HUES48 (cell line): Measurements from ENCODE around the gene ZSCAN26.

Experiments
- H3K27ac ChIP-seq: one replicate; pipeline ENCODE4 v1.7.0; 2013; ENCODE audit warnings: low read depth, low read length, inconsistent platforms
- H3K27me3 ChIP-seq: 2 replicates; pipeline ENCODE4 v1.6.1; 2013; ENCODE audit warnings: mild to moderate bottlenecking, low read length; ENCODE audit not compliant: control insufficient read depth, insufficient read depth
- H3K36me3 ChIP-seq: 2 replicates; pipeline ENCODE4 v1.6.1; 2013; ENCODE audit warnings: low read length; ENCODE audit not compliant: control insufficient read depth, insufficient read depth
- H3K4me1 ChIP-seq: 2 replicates; pipeline ENCODE4 v1.6.1; 2013; ENCODE audit warnings: mild to moderate bottlenecking, low read length; ENCODE audit not compliant: control insufficient read depth, insufficient read depth
- H3K4me3 ChIP-seq: 2 replicates; pipeline ENCODE4 v1.5.1; 2013; ENCODE audit warnings: mild to moderate bottlenecking, low read depth, low read length
- H3K9ac ChIP-seq: 2 replicates; pipeline ENCODE4 v1.6.1; 2013; ENCODE audit warnings: mild to moderate bottlenecking, low read depth, low read length, moderate library complexity
- H3K9me3 ChIP-seq: 2 replicates; pipeline ENCODE4 v1.6.1; 2013; ENCODE audit warnings: low read length; ENCODE audit not compliant: control insufficient read depth, insufficient read depth

The ZSCAN26 gene

GRCh38 chr6:28266962-28267694 lies at the start of gene ZSCAN26:
Gene ZSCAN26, plus strand, starts transcription at chr6:28267143. Its CDS starts 4,777 bp downstream, at chr6:28271920.
- Histone ChIP-seq H3K27ac (peak within 1 kb of the TSS; percentile 93), H3K4me3 (peak within 1 kb of the TSS; percentile 79), H3K4me1 (0 out of 2 replicates have a peak, but pooled peaks cover 7% of the 10 kb centered on the region), H3K9ac (peak within 1 kb of the TSS; percentile 73), H3K36me3 (peaks cover 4% of the 10 kb centered on the region), H3K27me3 (no peaks in the 10 kb centered on the region), H3K9me3 (no peaks in the 10 kb centered on the region)

GRCh38 chr6:28217890-28218289 lies 49.1 kb upstream of the ZSCAN26 start:
- Histone ChIP-seq H3K4me1 (peaks cover 12% of the 10 kb centered on the region), H3K9ac (no peak overlapping the region), H3K4me3 (peak overlapping the region; percentile 70; the same call in 1 of the 2 replicates), H3K27me3 (peaks cover 58% of the 10 kb centered on the region), H3K36me3 (no peaks in the 10 kb centered on the region), H3K9me3 (no peaks in the 10 kb centered on the region), H3K27ac (no peak overlapping the region)

GRCh38 chr6:28218312-28219248 lies 48.4 kb upstream of the ZSCAN26 start:
- no peak overlapping the region; the same call in 1 of the 2 replicates for H3K9ac ChIP-seq
- H3K27ac ChIP-seq = peak overlapping the region; percentile 35
- peaks cover 65% of the 10 kb centered on the region for H3K27me3 ChIP-seq

GRCh38 chr6:28220257-28221133 lies 46.4 kb upstream of the ZSCAN26 start:
- H3K27me3 ChIP-seq = peaks cover 67% of the 10 kb centered on the region
- H3K9ac ChIP-seq = no peak overlapping the region
- H3K9me3 ChIP-seq = no peaks in the 10 kb centered on the region
- H3K4me1 ChIP-seq = 0 out of 2 replicates have a peak, but pooled peaks cover 3% of the 10 kb centered on the region
- H3K36me3 ChIP-seq = no peaks in the 10 kb centered on the region
- no peak overlapping the region for H3K27ac ChIP-seq
- H3K4me3 ChIP-seq = no peak overlapping the region

More at GRCh38 chr6:28218312-28219248, 48.4 kb upstream of the ZSCAN26 start:
- Histone ChIP-seq H3K4me1 (peaks cover 6% of the 10 kb centered on the region), H3K4me3 (peak overlapping the region; percentile 70), H3K36me3 (no peaks in the 10 kb centered on the region), H3K9me3 (no peaks in the 10 kb centered on the region)

- H3K4me3 ChIP-seq = peak overlapping the region; percentile 94
- H3K36me3 ChIP-seq = peaks cover 25% of the 10 kb centered on the region
- peak overlapping the region; percentile 77 for H3K27ac ChIP-seq
- no peak overlapping the region for H3K9ac ChIP-seq
- H3K4me1 ChIP-seq = 0 out of 2 replicates have a peak, but pooled peaks cover 6% of the 10 kb centered on the region
- H3K9me3 ChIP-seq = no peaks in the 10 kb centered on the region; the same call in 1 of the 2 replicates
- peaks cover 48% of the 10 kb centered on the region for H3K27me3 ChIP-seq
These were observed 42.5 kb upstream of the ZSCAN26 start for GRCh38 chr6:28224131-28225055.

- peaks cover 39% of the 10 kb centered on the region for H3K27me3 ChIP-seq
- peak within 1 kb of the TSS; percentile 77 for H3K27ac ChIP-seq
- H3K4me1 ChIP-seq = 0 out of 2 replicates have a peak, but pooled peaks cover 6% of the 10 kb centered on the region
- H3K9ac ChIP-seq = peak within 1 kb of the TSS; percentile 14
- H3K4me3 ChIP-seq = peak within 1 kb of the TSS; percentile 94
- H3K36me3 ChIP-seq = peaks cover 31% of the 10 kb centered on the region
- H3K9me3 ChIP-seq = no peaks in the 10 kb centered on the region; the same call in 1 of the 2 replicates
These were observed 41.7 kb upstream of the ZSCAN26 start, which contains the start of gene ZSCAN9 for GRCh38 chr6:28225056-28225834. Gene ZSCAN9, plus strand, starts transcription at chr6:28225275. Its CDS starts 1,810 bp downstream, at chr6:28227085.

- Histone ChIP-seq H3K36me3 (peaks cover 43% of the 10 kb centered on the region), H3K4me1 (0 out of 2 replicates have a peak, but pooled peaks cover 6% of the 10 kb centered on the region), H3K27ac (no peak overlapping the region), H3K4me3 (peak overlapping the region; percentile 94), H3K9ac (no peak overlapping the region), H3K9me3 (no peaks in the 10 kb centered on the region; the same call in 1 of the 2 replicates), H3K27me3 (peaks cover 27% of the 10 kb centered on the region)
These were observed 40.5 kb upstream of the ZSCAN26 start for GRCh38 chr6:28226460-28226859.

GRCh38 chr6:28232785-28233184 lies 34.2 kb upstream of the ZSCAN26 start:
- Histone ChIP-seq H3K4me3 (no peak overlapping the region), H3K9ac (no peak overlapping the region), H3K4me1 (no peaks in the 10 kb centered on the region), H3K9me3 (no peaks in the 10 kb centered on the region; the same call in 1 of the 2 replicates), H3K27me3 (no peaks in the 10 kb centered on the region), H3K36me3 (peaks cover 65% of the 10 kb centered on the region), H3K27ac (no peak overlapping the region)

- Histone ChIP-seq H3K27ac (no peak overlapping the region), H3K4me1 (no peaks in the 10 kb centered on the region), H3K27me3 (no peaks in the 10 kb centered on the region), H3K9me3 (no peaks in the 10 kb centered on the region), H3K4me3 (no peak overlapping the region), H3K36me3 (peaks cover 35% of the 10 kb centered on the region), H3K9ac (no peak overlapping the region)
These were observed 31.0 kb upstream of the ZSCAN26 start for GRCh38 chr6:28235912-28236452.
